KMS-11 (cell line): Measurements from ENCODE around the gene ATRN.

Experiments used
- H2AFZ ChIP-seq: fragments of 200-600 bp; sonication (generic); 2 replicates; pipeline ENCODE4 v1.6.1; 2016; ENCODE audit warnings: antibody characterized with exemption, mixed run types, low read depth
- H3K27ac ChIP-seq: fragments of 200-600 bp; sonication (generic); 2 replicates; pipeline ENCODE4 v1.6.1; 2016; ENCODE audit warnings: mild to moderate bottlenecking, mixed run types
- H3K27me3 ChIP-seq: fragments of 200-600 bp; sonication (generic); 2 replicates; pipeline ENCODE4 v1.6.1; 2017; ENCODE audit warnings: mild to moderate bottlenecking, low read depth, mixed run types, moderate library complexity; ENCODE audit not compliant: insufficient read depth
- H3K36me3 ChIP-seq: fragments of 200-600 bp; sonication (generic); 2 replicates; pipeline ENCODE4 v1.6.1; 2017; ENCODE audit warnings: mild to moderate bottlenecking, mixed run types; ENCODE audit not compliant: insufficient read depth
- H3K4me1 ChIP-seq: fragments of 200-600 bp; sonication (generic); 2 replicates; pipeline ENCODE4 v1.6.1; 2016; ENCODE audit warnings: mild to moderate bottlenecking, low read depth, mixed run types; ENCODE audit not compliant: poor library complexity, severe bottlenecking
- H3K4me2 ChIP-seq: fragments of 200-600 bp; sonication (generic); 2 replicates; pipeline ENCODE4 v1.7.0; 2016; ENCODE audit warnings: mild to moderate bottlenecking, mixed run types
- H3K4me3 ChIP-seq: fragments of 200-600 bp; sonication (generic); IDR thresholded peaks from 2 replicates; pipeline ENCODE4 v1.6.1; 2017; ENCODE audit warnings: low read depth, low read length, mixed read lengths; ENCODE audit not compliant: insufficient read depth
- H3K79me2 ChIP-seq: fragments of 200-600 bp; sonication (generic); 2 replicates; pipeline ENCODE4 v1.6.1; 2016; ENCODE audit warnings: low read depth, mixed run types; ENCODE audit not compliant: insufficient read depth
- H3K9ac ChIP-seq: fragments of 200-600 bp; sonication (generic); 2 replicates; pipeline ENCODE4 v1.6.1; 2016; ENCODE audit warnings: mild to moderate bottlenecking, mixed run types
- H4K20me1 ChIP-seq: fragments of 200-600 bp; sonication (generic); 2 replicates; pipeline ENCODE4 v1.6.1; 2016; ENCODE audit warnings: mild to moderate bottlenecking, mixed run types; ENCODE audit not compliant: insufficient read depth
- TF ChIP-seq, protein P1 (sequence below): fragments of 200-600 bp; sonication (generic); conservative IDR thresholded peaks from 2 replicates; pipeline ENCODE4 v1.6.1; 2017; ENCODE audit warnings: low read depth, mild to moderate bottlenecking, antibody characterized with exemption, low read length, moderate library complexity, mixed read lengths

Gene ATRN

DNA sequence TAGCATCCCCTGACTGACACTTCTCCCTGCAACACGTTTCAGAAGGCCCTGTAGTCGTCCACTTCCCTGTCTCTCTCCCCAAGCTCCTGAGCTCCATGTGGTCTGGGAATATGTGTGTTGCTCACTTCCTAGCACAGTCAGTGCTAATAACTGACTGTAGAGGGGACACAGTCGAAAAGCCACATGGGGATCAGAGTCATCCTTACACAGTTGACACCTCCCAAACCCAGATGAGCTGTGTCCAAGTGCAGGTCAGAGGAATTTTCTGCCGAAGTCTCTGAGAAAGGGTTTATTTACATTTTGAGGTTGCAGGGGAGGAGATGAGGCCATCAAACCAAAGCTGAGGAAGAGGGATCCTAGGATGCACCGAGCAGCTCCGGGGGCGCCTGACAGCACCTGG is 214.5 kb downstream of the ATRN start:
- Histone ChIP-seq H2AFZ (no peak overlapping the region), H4K20me1 (no peaks in the 10 kb centered on the region), H3K4me1 (no peaks in the 10 kb centered on the region), H3K79me2 (no peaks in the 10 kb centered on the region), H3K4me2 (no peak overlapping the region), H3K27ac (no peak overlapping the region), H3K4me3 (no peak overlapping the region), H3K36me3 (no peaks in the 10 kb centered on the region), H3K9ac (no peak overlapping the region), H3K27me3 (no peaks in the 10 kb centered on the region)
- TF ChIP-seq, protein P1, sequence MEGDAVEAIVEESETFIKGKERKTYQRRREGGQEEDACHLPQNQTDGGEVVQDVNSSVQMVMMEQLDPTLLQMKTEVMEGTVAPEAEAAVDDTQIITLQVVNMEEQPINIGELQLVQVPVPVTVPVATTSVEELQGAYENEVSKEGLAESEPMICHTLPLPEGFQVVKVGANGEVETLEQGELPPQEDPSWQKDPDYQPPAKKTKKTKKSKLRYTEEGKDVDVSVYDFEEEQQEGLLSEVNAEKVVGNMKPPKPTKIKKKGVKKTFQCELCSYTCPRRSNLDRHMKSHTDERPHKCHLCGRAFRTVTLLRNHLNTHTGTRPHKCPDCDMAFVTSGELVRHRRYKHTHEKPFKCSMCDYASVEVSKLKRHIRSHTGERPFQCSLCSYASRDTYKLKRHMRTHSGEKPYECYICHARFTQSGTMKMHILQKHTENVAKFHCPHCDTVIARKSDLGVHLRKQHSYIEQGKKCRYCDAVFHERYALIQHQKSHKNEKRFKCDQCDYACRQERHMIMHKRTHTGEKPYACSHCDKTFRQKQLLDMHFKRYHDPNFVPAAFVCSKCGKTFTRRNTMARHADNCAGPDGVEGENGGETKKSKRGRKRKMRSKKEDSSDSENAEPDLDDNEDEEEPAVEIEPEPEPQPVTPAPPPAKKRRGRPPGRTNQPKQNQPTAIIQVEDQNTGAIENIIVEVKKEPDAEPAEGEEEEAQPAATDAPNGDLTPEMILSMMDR, result no peak

DNA sequence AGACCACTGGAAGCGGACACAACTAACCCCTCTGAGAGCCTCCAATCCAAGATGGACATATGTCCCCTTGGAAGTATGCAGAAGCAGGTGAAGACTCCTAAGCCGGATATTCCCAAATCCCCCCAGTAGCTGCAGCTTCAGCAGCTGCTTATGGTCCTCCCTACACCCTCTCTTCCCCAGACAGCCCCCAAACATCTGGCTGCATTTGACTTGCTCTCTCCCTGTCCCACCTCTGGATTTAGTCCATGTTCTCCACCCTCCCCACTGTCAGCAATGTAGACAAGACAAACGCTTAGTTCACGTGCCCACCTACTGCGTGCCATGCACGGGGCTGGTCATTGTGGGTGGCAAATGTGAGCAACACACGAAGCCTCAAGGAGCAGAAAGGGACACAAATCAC is 215.6 kb downstream of the ATRN start:
- no peaks in the 10 kb centered on the region for H4K20me1 ChIP-seq
- H3K4me2 ChIP-seq, result no peak overlapping the region
- no peaks in the 10 kb centered on the region for H3K4me1 ChIP-seq
- no peak overlapping the region for H3K9ac ChIP-seq
- no peaks in the 10 kb centered on the region for H3K79me2 ChIP-seq
- H3K27ac ChIP-seq, result no peak overlapping the region
- no peak overlapping the region for H3K4me3 ChIP-seq
- no peaks in the 10 kb centered on the region for H3K36me3 ChIP-seq
- no peaks in the 10 kb centered on the region for H3K27me3 ChIP-seq
- TF ChIP-seq, protein P1, result no peak
- no peak overlapping the region for H2AFZ ChIP-seq

DNA sequence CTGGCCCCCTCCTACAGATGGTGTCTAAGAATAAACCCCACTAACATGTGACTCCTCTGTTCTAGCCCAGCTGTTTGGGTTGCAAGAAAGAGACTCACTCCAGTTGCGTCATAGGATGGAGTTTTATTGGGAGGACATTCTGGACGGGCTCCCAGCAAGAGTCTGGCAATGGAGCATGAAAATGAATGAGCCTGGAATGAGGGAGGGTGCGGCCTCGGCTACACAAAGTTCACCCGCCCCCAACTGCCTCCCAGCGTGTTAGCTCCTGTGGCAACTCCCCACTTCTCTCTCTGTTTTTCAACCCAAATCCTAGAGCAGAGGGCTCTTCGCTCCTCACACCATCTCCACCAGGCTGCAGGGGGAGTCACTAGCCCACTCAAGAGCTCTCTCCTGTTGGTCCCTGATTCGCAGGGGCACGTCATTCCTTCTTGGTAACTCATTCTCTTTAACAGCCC is 216.1 kb downstream of the ATRN start:
- TF ChIP-seq, protein P1, result no peak
- Histone ChIP-seq H3K4me2 (no peak overlapping the region), H2AFZ (no peak overlapping the region), H3K27ac (no peak overlapping the region), H3K4me1 (no peaks in the 10 kb centered on the region), H4K20me1 (no peaks in the 10 kb centered on the region), H3K27me3 (no peaks in the 10 kb centered on the region), H3K79me2 (no peaks in the 10 kb centered on the region), H3K4me3 (no peak overlapping the region), H3K36me3 (no peaks in the 10 kb centered on the region), H3K9ac (no peak overlapping the region)

DNA sequence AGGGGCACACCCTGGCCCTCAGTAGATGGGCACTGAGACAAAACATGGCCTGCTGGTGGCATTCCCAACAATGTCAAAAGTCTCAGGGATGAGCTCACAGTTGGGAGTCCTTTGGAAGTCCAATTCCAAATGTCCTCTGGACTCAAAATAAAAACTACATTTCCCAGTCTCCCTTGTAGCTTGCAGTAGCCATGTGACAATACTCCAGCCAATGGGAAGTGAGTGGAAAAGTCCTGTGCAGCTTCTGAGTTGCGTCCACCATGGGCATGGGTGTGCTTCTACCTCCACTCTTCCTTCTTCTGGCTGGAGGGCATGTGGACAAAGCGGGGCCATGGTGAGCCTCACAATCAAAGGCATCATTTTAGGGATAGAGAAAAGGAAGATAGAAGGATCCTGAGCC is 216.8 kb downstream of the ATRN start:
- H3K27ac ChIP-seq, result no peak overlapping the region
- H2AFZ ChIP-seq, result no peak overlapping the region
- H3K27me3 ChIP-seq, result no peaks in the 10 kb centered on the region

More for the DNA sequence above, 216.8 kb downstream of the ATRN start:
- H3K79me2 ChIP-seq, result no peaks in the 10 kb centered on the region
- H4K20me1 ChIP-seq, result no peaks in the 10 kb centered on the region
- TF ChIP-seq, protein P1, result no peak
- no peaks in the 10 kb centered on the region for H3K36me3 ChIP-seq
- H3K4me3 ChIP-seq, result no peak overlapping the region
- no peaks in the 10 kb centered on the region for H3K4me1 ChIP-seq
- no peak overlapping the region for H3K9ac ChIP-seq
- no peak overlapping the region for H3K4me2 ChIP-seq
